PC-3 (cell line): ENCODE results near the gene SCGB1A1. TPM values are rescaled to one million over a fixed set of nuclear protein-coding genes. Genes with fewer than 3 reads are reported as not detected.

Experiments used
- ATAC-seq: fragments of 200-7000 bp; cut with Tn5 transposase; 2 replicates; pipeline ENCODE4 v1.9.1; 2020; ENCODE audit warnings: mild to moderate bottlenecking, moderate library complexity
- BruUV-seq: library from RNA; stranded (reverse); fragments of 400-500 nt; replicated peaks from 2 replicates; lab custom pipeline; 2021; lab: Mats Ljungman, UMichigan
- CTCF ChIA-PET: fragments of 300-600 bp; sonication (Branson Sonifier 250); formaldehyde crosslinking; loops from one replicate; lab custom pipeline; 2022; ENCODE audit warnings: antibody characterized with exemption; lab: Charles Lee
- POLR2A ChIA-PET: fragments of 300-600 bp; sonication (Branson Sonifier 250); formaldehyde crosslinking; loops from one replicate; lab custom pipeline; 2022; ENCODE audit warnings: antibody characterized with exemption; ENCODE audit not compliant: unreplicated experiment; lab: Charles Lee
- DNase-seq: peaks from one replicate; pipeline ENCODE4 v3.0.0-alpha.2; 2015
- H2AFZ ChIP-seq: fragments of 300-600 bp; sonication (generic); 2 replicates; pipeline ENCODE4 v1.6.0; 2016; ENCODE audit warnings: antibody characterized with exemption, low read length
- H3F3A ChIP-seq: fragments of 300-600 bp; sonication (generic); one replicate; pipeline ENCODE4 v1.6.0; 2017; ENCODE audit warnings: antibody characterized with exemption, low read length, control low read depth, mild to moderate bottlenecking; ENCODE audit not compliant: unreplicated experiment
- H3K27ac ChIP-seq: fragments of 300-600 bp; sonication (generic); 2 replicates; pipeline ENCODE4 v1.5.1; 2016; ENCODE audit warnings: mild to moderate bottlenecking, low read length
- H3K27me3 ChIP-seq: fragments of 300-600 bp; sonication (generic); 2 replicates; pipeline ENCODE4 v1.6.1; 2016; ENCODE audit warnings: low read length, mixed read lengths
- H3K36me3 ChIP-seq: fragments of 300-600 bp; sonication (generic); 2 replicates; pipeline ENCODE4 v1.6.1; 2016; ENCODE audit warnings: low read depth, mixed run types, low read length, mixed read lengths
- H3K4me1 ChIP-seq: fragments of 300-600 bp; sonication (generic); 2 replicates; pipeline ENCODE4 v1.5.1; 2016; ENCODE audit warnings: low read length; ENCODE audit not compliant: insufficient read depth
- H3K4me2 ChIP-seq: fragments of 300-600 bp; sonication (generic); 2 replicates; pipeline ENCODE4 v1.6.0; 2016; ENCODE audit warnings: low read length
- H3K4me3 ChIP-seq: fragments of 300-600 bp; sonication (generic); 2 replicates; pipeline ENCODE4 v1.5.1; 2016; ENCODE audit warnings: mild to moderate bottlenecking, low read length, mixed read lengths
- H3K79me2 ChIP-seq: fragments of 300-600 bp; sonication (generic); 2 replicates; pipeline ENCODE4 v1.6.1; 2017; ENCODE audit warnings: low read length, mixed read lengths
- H3K9ac ChIP-seq: fragments of 300-600 bp; sonication (generic); 2 replicates; pipeline ENCODE4 v1.6.0; 2016; ENCODE audit warnings: mild to moderate bottlenecking, low read length
- H3K9me2 ChIP-seq: fragments of 300-600 bp; sonication (generic); replicated peaks from 2 replicates; pipeline ENCODE4 v1.6.1; 2016; ENCODE audit warnings: mixed run types, low read length, mixed read lengths
- H3K9me3 ChIP-seq: fragments of 300-600 bp; sonication (generic); 2 replicates; pipeline ENCODE4 v1.6.1; 2016; ENCODE audit warnings: low read length, mixed read lengths
- H4K20me1 ChIP-seq: fragments of 300-600 bp; sonication (generic); 2 replicates; pipeline ENCODE4 v1.6.1; 2016; ENCODE audit warnings: low read length, mixed read lengths
- CTCF ChIP-seq: fragments of 300-600 bp; sonication (generic); conservative IDR thresholded peaks from 2 replicates; pipeline ENCODE4 v1.5.1; 2017; ENCODE audit warnings: antibody characterized with exemption, low read depth, mild to moderate bottlenecking, low read length
- EZH2 ChIP-seq: fragments of 300-600 bp; sonication (generic); IDR thresholded peaks from one replicate; pipeline ENCODE4 v1.6.1; 2017; ENCODE audit warnings: antibody characterized with exemption, mild to moderate bottlenecking, low read length; ENCODE audit not compliant: unreplicated experiment
- EZH2phosphoT487 ChIP-seq: fragments of 300-600 bp; sonication (generic); IDR thresholded peaks from 2 replicates; pipeline ENCODE4 v1.6.1; 2018; ENCODE audit warnings: mild to moderate bottlenecking, antibody characterized with exemption, low read length, borderline replicate concordance
- intact Hi-C: fragments of 100-400 bp; cut with micrococcal nuclease; formaldehyde crosslinking; loops from 2 replicates; pipeline ENCODE4 v1.9.0; 2023
- total RNA-seq: library from RNA; depleted of rRNA; stranded (reverse); fragments of >200 nt; gene quantifications from 2 replicates; pipeline ENCODE4 v1.2.3, GENCODE V29; 2014

Gene SCGB1A1
- total RNA-seq, 1 experiment from 2014 or later: not detected

- no peak for TF ChIP-seq EZH2
- TF ChIP-seq EZH2phosphoT487: no peak
- peak; percentile 89 for TF ChIP-seq CTCF
- ChIA-PET CTCF (interaction anchor here (0.5 to 3.3 kb wide), 8 partner anchors 13 to 1468 kb away, joined by 3 to 34 read pairs (median 4); partner anchors contain the start of gene EEF1G), POLR2A (interaction anchor here (0.7 kb wide), 1 partner anchor 294 kb away, joined by 3 read pairs; no protein-coding TSS in a partner anchor)
- no peaks in the 10 kb centered on the region for H3K9me3 ChIP-seq
- DNase-seq (peak; percentile 93), ATAC-seq (peak; percentile 85)
- no peaks in the 10 kb centered on the region for H3K36me3 ChIP-seq
- no peak overlapping the region for H3K9ac ChIP-seq
- intact Hi-C loops: loop anchor here (1.0 to 10.0 kb wide), 2 partner anchors 13 to 302 kb away; no protein-coding TSS in a partner anchor
- H3K4me3 ChIP-seq: no peak overlapping the region
- no peaks in the 10 kb centered on the region for H3K27me3 ChIP-seq
- no peaks in the 10 kb centered on the region for H3K79me2 ChIP-seq
- H4K20me1 ChIP-seq: no peaks in the 10 kb centered on the region
- H3K9me2 ChIP-seq: no peaks in the 10 kb centered on the region
- H3K27ac ChIP-seq: peak overlapping the region; percentile 6; the same call in 1 of the 2 replicates
- no TSS peak for BruUV-seq
- H3F3A ChIP-seq: no peaks in the 10 kb centered on the region
- H3K4me1 ChIP-seq: peaks cover 17% of the 10 kb centered on the region
- peak overlapping the region; percentile 33; the same call in 1 of the 2 replicates for H2AFZ ChIP-seq
- peak overlapping the region; percentile 49 for H3K4me2 ChIP-seq
Measured at GRCh38 chr11:62393061-62393611, 25.7 kb upstream of the SCGB1A1 start.

- Histone ChIP-seq H4K20me1 (no peaks in the 10 kb centered on the region), H3K27ac (no peak overlapping the region), H3K36me3 (no peaks in the 10 kb centered on the region), H3K9ac (no peak overlapping the region), H3K79me2 (no peaks in the 10 kb centered on the region), H3K9me2 (no peaks in the 10 kb centered on the region), H3F3A (no peaks in the 10 kb centered on the region), H2AFZ (no peak overlapping the region), H3K4me2 (peak overlapping the region; percentile 49; the same call in 1 of the 2 replicates), H3K4me3 (no peak overlapping the region), H3K9me3 (no peaks in the 10 kb centered on the region), H3K4me1 (peaks cover 17% of the 10 kb centered on the region), H3K27me3 (no peaks in the 10 kb centered on the region)
- intact Hi-C loops: loop anchor here (1.0 to 10.0 kb wide), 3 partner anchors 13 to 301 kb away; no protein-coding TSS in a partner anchor
- no peak for DNase-seq
- no peak for ATAC-seq
- CTCF ChIA-PET: interaction anchor here (2.5 to 3.3 kb wide), 2 partner anchors 150 to 167 kb away, joined by 34 to 35 read pairs; no protein-coding TSS in a partner anchor
- no TSS peak for BruUV-seq
- POLR2A ChIA-PET: interaction anchor here (0.7 kb wide), 1 partner anchor 294 kb away, joined by 3 read pairs; no protein-coding TSS in a partner anchor
- TF ChIP-seq EZH2phosphoT487 (no peak), CTCF (no peak), EZH2 (no peak)
Measured at GRCh38 chr11:62393735-62394134, 25.1 kb upstream of the SCGB1A1 start.
